ENCODE measurements around the gene LRIT3.

Gene LRIT3

GRCh38 chr4:109847896-109848442 lies at the start of gene LRIT3:
LRIT3 (plus strand) TSS chr4:109848107; CDS start chr4:109848202, 95 bp downstream.
- no peak for DNase-seq

GRCh38 chr4:109798866-109799265 lies 49.0 kb upstream of the LRIT3 start:
- no peak for DNase-seq

- no peak for DNase-seq
These were observed 46.7 kb upstream of the LRIT3 start for GRCh38 chr4:109801099-109801789.

- no peak for DNase-seq
These were observed 46.0 kb upstream of the LRIT3 start, which contains the start of gene CFI for GRCh38 chr4:109801895-109802319. CFI (minus strand) TSS chr4:109801999; CDS start chr4:109801971, 28 bp downstream.

GRCh38 chr4:109803924-109804571 lies 43.9 kb upstream of the LRIT3 start:
- no peak for DNase-seq

GRCh38 chr4:109809655-109810054 lies 38.3 kb upstream of the LRIT3 start:
- DNase-seq, result no peak

- no peak for DNase-seq
These were observed 37.1 kb upstream of the LRIT3 start for GRCh38 chr4:109810552-109811387.

GRCh38 chr4:109811707-109812106 lies 36.2 kb upstream of the LRIT3 start:
- DNase-seq, result no peak

- peak; percentile 84 to 85 for DNase-seq
These were observed 32.5 kb upstream of the LRIT3 start, which contains the start of gene GAR1 for GRCh38 chr4:109815151-109816081. GAR1 (plus strand) TSS chr4:109815762; CDS start chr4:109816165, 403 bp downstream.

- DNase-seq, result peak; percentile 53 to 54
These were observed 31.8 kb upstream of the LRIT3 start for GRCh38 chr4:109816082-109816442.

GRCh38 chr4:109816894-109817293 lies 31.0 kb upstream of the LRIT3 start:
- DNase-seq, result no peak

GRCh38 chr4:109818268-109818667 lies 29.6 kb upstream of the LRIT3 start:
- no peak for DNase-seq

GRCh38 chr4:109820563-109820962 lies 27.3 kb upstream of the LRIT3 start:
- DNase-seq, result no peak

GRCh38 chr4:109821185-109821584 lies 26.7 kb upstream of the LRIT3 start:
- DNase-seq, result no peak

- no peak for DNase-seq
These were observed 21.2 kb upstream of the LRIT3 start for GRCh38 chr4:109826719-109827118.

GRCh38 chr4:109827672-109828071 lies 20.2 kb upstream of the LRIT3 start, which contains the start of gene RRH:
RRH (plus strand) TSS chr4:109827972; CDS start chr4:109828028, 56 bp downstream.
- DNase-seq, result no peak

GRCh38 chr4:109833756-109834155 lies 14.2 kb upstream of the LRIT3 start:
- no peak for DNase-seq

- no peak for DNase-seq
These were observed 10.9 kb upstream of the LRIT3 start for GRCh38 chr4:109836985-109837384.

GRCh38 chr4:109846395-109847098 lies 1.4 kb upstream of the LRIT3 start:
- DNase-seq, result no peak

- DNase-seq, result no peak
These were observed 594 bp downstream of the LRIT3 start for GRCh38 chr4:109848501-109848900.

GRCh38 chr4:109850601-109851000 lies 2.7 kb downstream of the LRIT3 start:
- DNase-seq, result no peak

Measured in activated CD4-positive, alpha-beta T cell treated with anti-CD3 and anti-CD28 coated beads for 4 hours (primary cell).